ENCODE results near the gene PVRIG.

DNA sequence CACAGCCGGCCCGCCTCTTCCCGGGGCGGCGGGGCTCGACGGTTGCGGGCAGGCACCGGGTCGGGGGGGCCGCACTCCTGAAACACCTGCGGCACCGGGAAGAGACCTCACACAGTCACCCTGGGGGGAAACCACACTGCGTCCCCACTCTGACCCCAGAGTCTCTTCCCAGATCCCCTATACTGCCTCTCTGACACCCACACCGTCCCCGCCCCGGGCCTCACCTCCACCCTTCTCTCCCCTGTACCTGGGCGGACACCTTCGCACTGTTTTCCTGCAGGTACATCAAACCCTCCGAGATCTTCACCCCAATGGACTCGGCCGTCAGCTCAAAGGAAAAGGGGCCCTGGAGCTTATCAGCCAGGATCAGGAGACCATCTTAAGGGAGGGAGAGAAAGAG is 47.9 kb upstream of the PVRIG start:
- TF ChIP-seq MAZ (IDR thresholded peaks at IDR 0.05; ENCODE audit: borderline replicate concordance, low read depth, low read length), result no peak
- no peak for TF ChIP-seq CTCF (conservative IDR thresholded peaks at IDR 0.05; ENCODE audit: low read depth, low read length)
- no peak for TF ChIP-seq CEBPB (IDR thresholded peaks at IDR 0.05; ENCODE audit: low read depth, low read length)

Measured in IMR-90 (cell line).